GM10248 (cell line): ENCODE results near the gene NUDT21.
A peak's percentile ranks its signal among the peaks of the same experiment; 100 is the strongest.
"Not testable (repeated sequence)": the region's sequence is repeated elsewhere in the genome, so short reads cannot be mapped to it uniquely, and the experiment has no call there.

Experiments
- CTCF ChIA-PET: fragments of 300-600 bp; sonication (Branson Sonifier 250); formaldehyde crosslinking; extraction: SDS; loops from one replicate; lab custom pipeline; 2021; ENCODE audit warnings: antibody characterized with exemption; lab: Yijun Ruan, JAX
- POLR2A ChIA-PET: fragments of 350-650 bp; sonication (Branson Sonifier 250); formaldehyde crosslinking; extraction: SDS; loops from one replicate; lab custom pipeline; 2020; ENCODE audit warnings: antibody characterized with exemption; lab: Yijun Ruan, JAX
- DNase-seq: peaks from one replicate; pipeline ENCODE4 v3.0.0; 2012; ENCODE audit errors: extremely low spot score
- CTCF ChIP-seq: IDR thresholded peaks from 2 replicates; pipeline ENCODE4 v1.5.1; 2012; ENCODE audit warnings: mild to moderate bottlenecking, low read depth; ENCODE audit errors: extremely low read depth, missing control alignments, control extremely low read depth

NUDT21 gene

DNA sequence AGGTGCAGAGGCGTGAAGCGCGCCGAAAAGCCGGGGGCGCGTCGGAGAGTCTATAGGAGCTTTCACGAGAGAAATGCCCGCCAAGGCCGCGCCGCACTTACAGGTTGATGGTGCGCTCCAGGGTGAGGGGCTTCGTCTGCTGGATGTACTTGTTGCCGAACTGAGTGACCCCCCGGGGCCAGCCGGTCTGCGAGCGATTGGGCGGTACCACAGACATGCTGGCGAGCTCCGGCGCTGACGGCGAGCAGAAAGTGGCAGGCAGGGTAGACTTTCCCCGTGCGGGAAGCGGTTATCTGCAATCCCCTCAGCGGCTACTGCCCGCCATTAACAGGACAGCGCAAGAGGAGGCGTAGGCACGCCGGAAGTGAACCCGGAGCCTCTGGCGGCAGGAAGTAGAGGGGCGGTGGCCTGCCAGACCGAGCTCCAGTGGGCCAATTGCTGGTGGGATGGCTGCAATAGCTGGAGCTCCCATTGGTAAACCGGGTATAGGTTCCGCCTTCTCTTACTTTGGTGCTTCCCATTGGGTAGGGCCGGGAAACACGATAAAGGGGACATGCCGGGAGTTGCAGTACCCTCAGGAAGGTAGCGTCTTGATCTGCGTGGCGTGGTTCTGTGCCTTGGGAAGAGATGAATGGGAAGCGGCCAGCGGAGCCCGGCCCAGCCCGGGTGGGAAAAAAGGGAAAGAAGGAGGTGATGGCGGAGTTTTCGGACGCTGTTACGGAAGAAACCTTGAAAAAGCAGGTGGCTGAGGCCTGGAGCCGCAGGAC, at the start of gene NUDT21, which contains the start of gene OGFOD1:
NUDT21 (minus strand) TSS at position 347 of the 767 bp plus-strand sequence; CDS start at position 217, 130 bp downstream.
OGFOD1 (plus strand) TSS at position 569 of the 767 bp plus-strand sequence; CDS start at position 628, 59 bp downstream.
- CTCF ChIA-PET: interaction anchor here (1.0 to 1.5 kb wide), 2 partner anchors 9 to 69 kb away, joined by 3 to 4 read pairs; no protein-coding TSS in a partner anchor
- POLR2A ChIA-PET: interaction anchor here (0.5 to 1.0 kb wide), 5 partner anchors 15 to 295 kb away, joined by 3 to 5 read pairs (median 3); no protein-coding TSS in a partner anchor
- TF ChIP-seq CTCF: no peak

GRCh38 chr16:56493815-56494214, 42.7 kb upstream of the NUDT21 start:
- TF ChIP-seq CTCF: no peak
- DNase-seq: no peak
- ChIA-PET POLR2A (no interaction called here), CTCF (no interaction called here)

More for the DNA sequence above, at the start of gene NUDT21, which contains the start of gene OGFOD1:
- DNase-seq: peak; percentile 100

- no peak for TF ChIP-seq CTCF
- no peak for DNase-seq
- POLR2A ChIA-PET: no interaction called here
- CTCF ChIA-PET: no interaction called here
Observed at GRCh38 chr16:56493126-56493525, 42.0 kb upstream of the NUDT21 start.

DNA sequence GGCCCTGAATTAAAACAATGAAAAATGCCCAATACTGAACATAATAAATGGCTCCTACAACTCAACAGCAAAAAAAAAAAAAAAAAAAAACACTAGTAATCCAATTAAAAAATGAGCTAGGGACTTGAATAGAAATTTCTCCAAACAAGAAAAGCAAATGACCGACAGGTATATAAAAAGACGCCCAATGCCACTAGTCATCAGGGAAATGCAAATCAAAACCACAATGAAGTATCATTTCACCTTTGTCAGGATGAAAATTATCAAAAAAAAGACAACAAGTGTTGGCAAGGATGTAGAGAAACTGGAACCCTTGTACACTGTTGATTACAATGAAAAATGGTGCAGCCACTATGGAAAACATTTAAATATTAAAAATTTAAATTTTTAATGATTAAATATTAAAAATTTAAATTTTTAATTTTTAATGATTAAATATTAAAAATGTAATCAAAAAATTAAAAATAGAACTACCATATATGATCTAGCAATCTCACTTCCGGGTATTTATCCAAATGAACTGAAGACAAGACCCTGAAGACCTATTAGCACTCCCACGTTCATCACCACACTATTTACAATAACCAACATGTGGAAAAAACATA, 40.6 kb upstream of the NUDT21 start:
- DNase-seq: no peak
- TF ChIP-seq CTCF: no peak
- ChIA-PET POLR2A (no interaction called here), CTCF (no interaction called here)

DNA sequence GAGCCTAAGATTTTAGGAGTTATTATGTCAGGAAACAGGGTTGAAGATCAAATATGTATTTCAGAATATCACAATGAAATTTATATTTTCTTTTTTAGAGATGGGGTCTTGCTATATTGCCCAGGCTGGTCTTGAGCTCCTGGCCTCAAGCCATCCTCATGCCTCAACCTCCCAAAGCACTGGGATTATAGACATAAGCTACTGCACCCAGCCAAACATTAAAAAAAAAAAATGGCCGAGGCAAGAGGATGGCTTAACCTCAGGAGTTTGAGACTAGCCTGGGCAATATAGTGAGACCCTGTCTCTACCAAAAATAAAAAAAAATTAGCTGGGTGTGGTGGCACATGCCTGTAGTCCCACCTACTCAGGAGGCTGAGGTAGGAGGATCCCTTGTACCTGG, 37.7 kb upstream of the NUDT21 start:
- POLR2A ChIA-PET, DNase-seq, CTCF ChIA-PET: not testable (repeated sequence)

DNA sequence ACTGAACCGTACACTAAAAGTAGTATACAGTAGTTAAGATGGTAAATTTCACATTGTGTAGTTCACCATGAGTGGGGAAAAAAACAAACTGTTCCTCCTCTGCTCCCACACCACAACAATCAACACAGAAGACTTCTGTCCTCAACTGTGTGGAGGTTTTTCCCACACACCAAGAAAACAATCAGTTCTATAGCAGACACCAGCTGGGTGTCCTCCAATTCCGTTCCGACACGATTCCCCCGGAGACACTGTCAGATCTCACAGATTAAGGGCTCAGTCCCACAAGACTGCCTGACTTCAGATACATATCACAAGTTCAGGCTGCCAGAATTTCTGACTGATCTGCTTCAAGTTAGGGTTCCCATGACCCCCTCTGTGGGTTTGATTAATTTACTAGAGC, 36.9 kb upstream of the NUDT21 start:
- no peak for DNase-seq
- ChIA-PET POLR2A (no interaction called here), CTCF (no interaction called here)
- TF ChIP-seq CTCF: no peak

GRCh38 chr16:56483394-56483793, 32.3 kb upstream of the NUDT21 start:
- ChIA-PET CTCF (no interaction called here), POLR2A (no interaction called here)
- no peak for TF ChIP-seq CTCF
- no peak for DNase-seq
